ENCODE results near the gene BSPRY.
A peak's percentile ranks its signal among the peaks of the same experiment; 100 is the strongest.
"Not testable (repeated sequence)": the region's sequence is repeated elsewhere in the genome, so short reads cannot be mapped to it uniquely, and the experiment has no call there.

BSPRY gene

DNA sequence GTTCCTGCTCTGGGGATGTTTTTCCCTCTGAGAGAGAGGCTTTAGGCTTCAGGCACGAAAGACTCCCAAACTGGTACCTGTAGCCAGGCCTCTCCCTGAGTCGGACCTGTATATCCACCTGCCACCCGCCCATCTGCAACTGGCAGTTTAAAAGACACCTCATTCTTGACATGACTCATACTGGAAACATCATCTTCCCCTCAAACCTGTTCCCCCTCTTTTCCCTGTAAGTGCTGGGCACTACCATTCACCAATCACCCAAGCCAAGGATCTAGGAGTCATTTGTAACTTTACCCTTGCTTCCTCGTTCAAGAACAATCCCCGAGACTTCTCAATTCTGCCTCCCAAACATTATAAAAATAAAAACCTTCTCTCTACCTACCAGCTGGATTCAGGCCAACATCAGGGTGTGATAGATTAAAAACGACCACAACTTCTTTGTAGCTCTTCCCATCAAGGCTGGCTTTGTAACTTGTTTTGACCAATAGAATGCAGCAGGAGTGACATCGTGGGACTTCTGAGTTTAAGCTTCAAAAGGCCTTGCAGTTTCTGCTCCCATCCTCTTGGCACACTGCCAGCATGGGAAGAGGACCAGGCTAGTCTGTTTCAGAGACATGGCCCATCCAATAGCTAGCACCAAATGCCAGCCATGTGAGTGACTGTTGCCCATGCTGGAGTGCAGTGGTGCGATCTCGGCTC lies 7.5 kb upstream of the BSPRY start:
- DNase-seq (ENCODE audit: low spot score): no peak

DNA sequence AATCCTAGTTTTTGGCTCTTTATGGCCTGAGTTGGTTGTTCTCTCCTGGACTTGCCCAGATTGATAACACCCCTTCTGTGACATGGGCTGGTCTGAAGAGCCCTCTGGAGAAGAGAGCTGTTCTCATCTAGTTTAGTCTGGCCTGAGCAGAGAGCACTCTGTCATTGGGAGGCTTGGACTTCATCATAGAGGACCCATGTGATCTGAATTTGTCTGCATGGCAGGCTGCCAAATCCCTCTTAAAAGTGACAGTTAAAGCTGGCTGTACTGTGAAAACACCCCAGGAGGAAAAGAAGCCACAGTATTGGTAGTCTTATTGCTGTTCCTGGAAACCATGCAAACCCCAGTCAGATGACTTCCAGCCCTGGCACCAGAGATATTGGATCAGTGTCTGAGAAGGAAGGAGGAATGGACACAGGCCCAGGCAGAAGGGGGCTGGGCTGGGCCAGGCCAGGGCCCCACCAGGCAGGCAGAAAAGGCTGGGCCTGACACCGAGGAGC lies 5.6 kb upstream of the BSPRY start:
- no peak for DNase-seq (ENCODE audit: low spot score)

DNA sequence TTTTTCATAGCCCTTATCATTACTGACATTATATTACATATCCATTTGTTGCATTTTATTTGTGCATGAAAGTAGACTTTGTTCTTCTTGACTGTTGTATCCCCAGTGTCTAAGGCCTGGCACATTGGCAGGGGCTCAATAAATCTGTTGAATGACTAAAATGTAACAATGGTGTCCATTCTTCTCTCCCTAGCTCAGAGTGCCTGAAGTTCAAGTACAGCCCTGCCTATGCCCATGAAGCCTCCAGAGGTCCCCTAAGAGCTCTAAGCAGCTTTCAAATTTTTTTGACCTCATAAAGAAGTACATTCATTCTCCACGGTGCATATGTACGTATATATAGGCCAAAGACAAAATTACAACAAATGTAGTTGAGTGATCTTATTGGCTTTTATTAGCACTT lies 4.2 kb upstream of the BSPRY start:
- DNase-seq (ENCODE audit: low spot score): no peak

DNA sequence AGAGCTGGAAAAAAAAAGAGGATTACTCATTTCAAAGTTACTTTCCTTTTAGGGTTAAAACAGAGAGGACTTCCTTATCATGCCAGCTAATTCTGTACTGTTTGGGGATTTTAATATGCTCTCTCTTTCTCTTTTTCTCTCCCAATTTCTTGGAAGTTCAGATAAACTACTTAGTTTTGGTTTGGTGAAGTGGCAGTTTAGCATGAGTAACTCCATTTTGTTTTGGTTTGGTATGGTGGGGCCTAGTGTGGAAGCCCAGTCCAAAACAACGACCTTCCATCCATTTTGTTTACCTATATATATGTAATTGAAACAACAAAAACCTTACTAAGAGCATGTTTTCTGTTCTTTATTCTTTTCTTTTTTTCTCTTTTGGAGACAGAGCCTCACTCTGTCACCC lies 3.7 kb upstream of the BSPRY start:
- DNase-seq (ENCODE audit: low spot score): no peak

DNA sequence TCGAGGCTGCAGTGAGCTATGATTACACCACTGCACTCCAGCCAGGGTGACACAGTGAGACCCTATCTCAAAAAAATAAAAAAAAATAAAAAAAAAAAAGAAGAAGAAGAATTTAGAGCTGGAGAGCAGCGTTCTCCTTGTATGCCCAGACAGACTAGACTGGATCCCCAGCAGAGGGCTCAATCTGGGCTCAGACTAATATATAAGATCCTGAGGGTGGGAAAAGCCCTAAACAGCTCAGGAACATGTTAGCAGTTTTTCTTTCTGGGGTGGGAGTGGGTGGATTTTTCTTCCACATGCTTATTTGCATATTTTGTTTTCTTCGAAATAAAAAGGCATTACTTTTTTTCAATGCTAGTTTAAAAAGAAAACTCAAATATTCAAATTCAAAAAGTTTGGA lies 904 bp upstream of the BSPRY start:
- DNase-seq (ENCODE audit: low spot score): no peak

DNA sequence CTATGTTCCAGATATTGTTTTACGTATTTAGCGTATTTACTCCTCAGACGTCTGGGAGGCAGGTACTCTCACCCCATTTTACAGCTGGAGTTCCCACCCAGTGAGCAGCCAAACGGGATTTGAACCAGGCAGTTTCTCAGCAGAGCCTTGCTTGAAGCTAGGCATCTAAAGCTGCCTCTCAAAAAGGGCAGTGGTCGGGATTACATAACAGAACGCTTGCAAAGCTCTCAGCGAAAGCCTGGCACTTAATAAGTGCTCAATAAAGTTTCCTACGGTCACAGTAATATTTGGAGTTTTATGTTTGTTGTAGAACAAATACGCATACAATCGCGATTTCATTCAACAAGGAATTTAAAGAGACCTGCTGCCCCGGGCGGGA lies 286 bp upstream of the BSPRY start:
- DNase-seq (ENCODE audit: low spot score): no peak

DNA sequence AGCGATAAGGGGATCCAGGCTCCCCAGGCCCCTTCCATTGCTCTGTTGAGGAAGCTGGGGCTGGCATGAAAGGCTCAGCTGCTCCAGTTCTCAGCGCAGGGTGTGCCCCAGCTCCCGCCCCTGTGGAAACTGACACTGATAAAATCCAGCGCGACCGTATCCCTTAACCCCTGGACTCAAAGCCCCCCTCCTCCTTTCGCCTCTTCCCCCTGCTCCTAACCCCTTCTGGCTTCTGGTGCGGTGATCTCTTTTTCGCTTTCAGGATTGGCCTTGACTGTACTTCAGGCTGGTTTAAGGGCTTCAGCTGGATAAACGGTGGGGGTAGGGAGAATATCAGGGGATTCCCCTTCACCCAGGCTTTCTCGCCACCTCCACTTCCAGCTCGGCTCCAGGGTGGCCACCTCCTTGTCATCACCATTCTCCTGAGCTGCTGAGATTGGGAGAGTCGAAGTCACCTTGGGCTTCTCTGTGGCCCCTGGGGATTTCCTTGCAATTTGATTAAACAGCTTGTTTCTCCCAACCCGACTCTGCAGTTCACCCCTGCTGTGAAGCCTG lies 843 bp downstream of the BSPRY start:
- DNase-seq (ENCODE audit: low spot score): no peak

DNA sequence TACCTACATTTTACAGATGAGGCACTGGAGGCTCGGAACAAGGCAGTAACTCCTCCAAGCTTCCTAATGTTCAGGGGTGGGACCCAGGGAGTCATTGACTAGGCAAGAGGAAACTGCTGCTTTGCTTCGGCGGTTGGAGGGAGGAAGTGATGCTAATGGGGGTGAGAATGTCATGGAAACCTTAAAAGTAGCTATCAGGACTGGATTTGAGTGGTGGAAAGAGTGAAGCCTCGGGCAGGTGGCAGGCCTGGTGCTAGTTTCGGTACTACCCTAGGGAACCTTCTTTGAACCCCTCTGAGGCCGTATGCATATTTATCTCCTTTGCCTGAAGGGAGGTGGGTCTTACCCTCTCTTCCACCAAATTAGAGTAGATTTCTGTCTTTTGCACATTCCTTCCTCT lies 1.6 kb downstream of the BSPRY start:
- peak; percentile 30 for DNase-seq (ENCODE audit: low spot score)

DNA sequence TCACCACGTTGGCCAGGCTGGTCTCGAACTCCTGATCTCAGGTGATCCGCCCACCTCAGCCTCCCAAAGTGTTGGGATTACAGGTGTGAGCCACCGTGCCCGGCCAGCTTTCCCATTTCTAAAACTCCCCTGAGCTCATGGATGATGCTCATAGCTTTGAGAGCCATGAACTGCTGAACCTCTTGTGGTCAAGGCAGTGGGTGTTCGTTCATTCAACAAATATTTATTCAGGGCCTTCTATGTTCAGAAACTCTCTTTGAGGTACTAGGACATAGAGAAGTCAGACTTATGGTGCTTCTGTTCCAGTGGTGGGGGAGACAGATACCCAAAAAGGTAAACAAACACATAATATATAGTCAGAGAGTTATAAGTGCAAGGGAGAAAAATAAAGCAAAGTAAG lies 2.7 kb downstream of the BSPRY start:
- no peak for DNase-seq (ENCODE audit: low spot score)

DNA sequence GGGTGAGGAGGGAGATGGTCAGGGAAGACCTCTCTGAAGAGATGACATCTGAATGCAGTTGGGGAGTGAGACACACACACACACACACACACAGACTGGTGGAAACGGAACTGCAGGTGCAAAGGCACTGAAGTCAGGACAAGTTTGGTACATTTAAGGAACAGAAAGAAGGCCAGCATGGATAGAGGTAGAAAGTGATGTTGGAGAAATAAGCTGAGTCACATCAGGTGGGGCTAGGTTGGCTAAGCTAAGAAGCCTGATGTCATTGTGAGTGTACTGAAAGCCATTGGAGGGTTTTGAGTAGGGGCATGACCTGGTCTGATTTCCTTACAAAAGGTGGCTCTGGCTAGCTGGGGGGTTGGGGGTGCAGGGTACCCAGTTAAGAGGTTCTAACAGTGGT lies 3.1 kb downstream of the BSPRY start:
- no peak for DNase-seq (ENCODE audit: low spot score)

DNA sequence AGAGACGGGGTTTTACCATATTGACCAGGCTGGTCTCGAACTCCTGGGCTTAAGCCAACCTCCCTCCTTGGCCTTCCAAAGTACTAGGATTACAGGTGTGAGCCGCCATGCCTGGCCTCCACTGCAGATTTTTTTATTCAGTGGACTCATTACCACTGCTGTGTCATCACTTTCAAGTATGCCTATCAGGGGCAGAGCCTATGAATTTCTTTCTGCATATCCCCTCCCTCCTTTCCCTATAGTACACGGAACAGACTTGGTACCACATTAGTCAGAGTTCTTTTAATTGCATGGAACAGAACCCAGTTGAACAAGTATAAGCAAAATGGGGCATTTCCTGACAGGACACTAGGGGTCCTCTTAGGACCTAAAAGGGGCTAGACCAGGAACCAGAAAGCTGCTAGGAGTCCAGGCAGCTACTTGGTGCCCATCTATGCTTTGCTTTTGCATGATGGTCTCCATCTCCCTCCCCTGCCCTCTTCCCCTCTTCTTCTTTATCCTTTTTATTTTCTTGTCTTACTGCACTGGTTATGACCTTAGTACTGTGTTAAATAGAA lies 5.8 kb downstream of the BSPRY start:
- DNase-seq (ENCODE audit: low spot score): no peak

DNA sequence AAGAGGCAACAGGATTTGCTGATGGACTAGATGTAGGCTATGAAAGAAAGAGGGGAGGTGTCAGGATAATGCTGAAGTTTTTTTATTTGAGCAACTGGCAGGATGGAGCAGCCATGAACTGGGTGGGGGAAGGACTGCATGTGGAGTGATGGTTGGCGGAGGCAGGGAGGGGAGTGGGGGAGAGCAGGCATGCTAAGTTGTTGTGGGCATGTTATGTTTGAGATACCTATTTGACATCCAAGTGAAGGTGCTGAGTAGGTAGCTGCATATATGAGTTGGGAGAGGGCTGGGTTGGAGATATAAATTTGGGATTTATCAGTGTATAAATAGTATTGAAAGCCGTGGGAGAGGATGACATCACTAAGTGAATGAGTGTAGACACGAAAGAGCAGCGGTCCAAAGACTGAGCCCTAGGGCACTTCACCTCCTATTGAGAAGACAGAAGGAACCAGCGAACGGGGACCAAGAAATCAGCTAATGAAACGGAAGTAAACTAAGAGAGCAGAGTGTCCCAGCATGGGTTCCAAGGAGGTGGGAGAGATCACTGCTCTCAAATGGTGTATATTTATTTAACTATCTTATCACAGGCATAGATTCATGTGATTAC lies 7.4 kb downstream of the BSPRY start:
- DNase-seq (ENCODE audit: low spot score): no peak

DNA sequence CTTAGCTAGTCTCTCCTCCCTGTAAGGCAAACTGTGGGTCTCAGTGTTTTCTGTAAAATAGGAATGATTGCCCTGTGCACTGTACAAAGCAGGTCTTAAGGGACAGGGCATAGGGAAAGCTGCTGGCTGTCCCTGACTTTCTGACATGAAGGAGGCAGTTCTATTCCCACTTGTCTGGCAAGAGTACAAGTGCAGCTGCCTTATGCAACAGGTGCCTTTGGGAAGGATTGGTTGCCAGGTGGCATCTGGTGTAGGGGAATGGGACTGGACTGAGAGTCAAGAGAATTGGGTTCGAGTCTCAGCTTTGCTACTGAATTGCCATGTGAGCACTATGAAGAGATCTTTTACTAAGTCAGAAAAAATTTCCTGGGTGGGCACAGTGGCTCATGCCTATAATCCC lies 10.0 kb downstream of the BSPRY start:
- DNase-seq (ENCODE audit: low spot score): no peak

DNA sequence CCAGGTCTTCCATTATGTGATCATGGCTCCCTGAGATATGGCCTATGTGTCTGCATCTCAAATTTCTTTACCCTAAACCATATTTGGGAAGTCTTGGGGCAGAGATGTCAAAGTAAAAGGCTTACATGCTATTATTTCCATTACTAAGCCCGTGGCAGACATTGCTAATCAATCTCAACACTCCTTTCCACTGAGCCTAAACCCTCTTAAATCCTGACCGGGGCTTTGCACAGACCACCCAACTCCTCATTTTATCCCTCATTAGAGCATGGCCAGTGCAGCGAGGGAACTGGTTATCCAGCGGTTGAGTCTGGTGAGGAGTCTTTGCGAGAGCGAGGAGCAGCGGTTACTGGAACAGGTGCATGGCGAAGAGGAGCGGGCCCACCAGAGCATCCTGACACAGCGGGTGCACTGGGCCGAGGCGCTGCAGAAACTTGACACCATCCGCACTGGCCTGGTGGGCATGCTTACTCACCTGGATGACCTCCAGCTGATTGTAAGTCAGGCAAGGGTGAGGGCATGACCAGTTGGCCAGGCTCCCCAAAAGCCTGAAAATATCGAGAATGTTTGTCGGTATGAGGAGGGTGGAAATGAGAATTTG lies 11.0 kb downstream of the BSPRY start:
- no peak for DNase-seq (ENCODE audit: low spot score)

DNA sequence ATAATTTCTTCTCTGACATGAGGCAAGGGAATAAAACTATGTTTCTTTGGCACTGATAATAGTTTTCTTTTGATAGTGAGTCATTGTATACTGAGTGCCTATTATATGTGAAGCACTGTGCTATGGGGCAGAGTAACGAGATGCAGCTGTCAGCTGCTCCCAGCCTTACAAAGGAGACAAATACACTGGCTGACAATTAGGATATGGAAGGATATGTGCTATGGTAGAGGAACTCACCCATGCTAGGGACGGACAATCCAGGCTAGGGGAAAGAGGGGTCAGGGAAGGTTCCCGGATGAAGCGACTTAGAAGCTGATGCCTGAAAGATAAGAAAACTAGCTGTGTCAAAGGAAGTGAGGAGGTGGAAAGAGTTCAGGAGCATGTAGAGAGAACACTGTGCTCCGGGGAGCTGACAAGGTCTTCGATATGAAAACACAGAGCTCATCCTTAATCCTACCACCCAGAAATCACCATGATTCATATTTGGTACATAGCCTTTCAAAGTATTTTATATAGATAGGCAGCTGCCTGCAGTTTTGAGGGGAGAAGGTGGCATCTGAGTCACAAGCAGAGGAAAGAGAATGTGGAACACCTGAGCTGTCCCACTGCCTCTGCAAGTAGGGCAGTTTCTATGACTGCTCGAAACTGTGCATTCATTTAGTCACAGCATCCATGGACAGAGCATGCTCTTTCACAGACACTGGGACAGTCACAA lies 12.1 kb downstream of the BSPRY start:
- DNase-seq (ENCODE audit: low spot score): no peak

DNA sequence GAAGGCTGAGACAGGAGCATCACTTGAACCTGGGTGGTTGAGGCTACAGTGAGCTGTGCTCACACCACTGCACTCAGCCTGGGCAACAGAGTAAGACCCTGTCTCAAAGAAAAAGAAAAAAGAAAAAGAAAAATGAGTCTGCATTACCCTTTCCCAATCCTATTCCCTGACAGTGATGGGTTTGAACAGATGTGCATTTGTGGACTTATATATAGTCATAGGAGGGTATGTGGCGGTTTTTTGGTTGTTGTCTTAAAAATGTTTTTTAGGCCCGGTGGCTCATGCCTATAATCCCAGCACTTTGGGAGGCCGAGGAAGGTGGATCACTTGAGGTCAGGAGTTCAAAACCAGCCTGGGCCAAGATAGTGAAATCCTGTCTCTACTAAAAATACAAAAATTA lies 14.0 kb downstream of the BSPRY start:
- no peak for DNase-seq (ENCODE audit: low spot score)

DNA sequence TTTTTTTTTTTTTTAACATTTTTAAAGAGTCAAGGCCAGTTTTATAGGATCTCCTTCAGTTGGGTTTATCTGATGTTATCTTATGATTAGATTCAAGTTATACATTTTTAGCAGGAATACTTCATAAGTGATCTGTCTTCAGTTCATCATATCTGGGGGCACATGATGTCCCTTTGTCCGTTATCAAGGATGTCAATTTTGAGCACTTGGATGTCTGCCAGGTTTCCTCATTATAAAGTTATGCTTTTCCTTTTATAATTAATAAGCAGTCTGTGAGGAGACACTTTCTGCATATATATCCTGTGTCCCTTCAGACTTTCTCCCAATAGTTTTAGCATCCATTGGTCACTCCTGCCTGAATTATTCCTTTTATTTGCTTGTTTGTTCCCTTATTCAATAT lies 15.6 kb downstream of the BSPRY start:
- DNase-seq (ENCODE audit: low spot score): no peak

DNA sequence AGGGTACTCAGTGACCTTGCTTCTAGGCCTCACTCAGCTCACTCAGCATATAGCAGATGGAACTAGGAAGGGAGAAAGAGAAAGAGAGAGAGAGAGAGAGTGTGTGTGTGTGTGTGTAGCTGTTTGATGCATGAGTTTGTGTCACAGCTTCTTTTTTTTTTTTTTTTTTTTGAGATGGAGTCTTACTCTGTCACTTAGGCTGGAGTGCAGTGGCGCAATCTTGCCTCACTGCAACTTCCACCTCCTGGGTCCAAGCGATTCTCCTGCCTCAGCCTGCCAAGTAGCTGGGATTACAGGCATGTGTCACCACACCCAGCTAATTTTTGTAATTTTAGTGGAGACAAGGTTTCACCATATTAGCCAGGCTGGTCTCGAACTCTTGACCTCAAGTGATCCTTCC lies 16.3 kb downstream of the BSPRY start:
- not testable (repeated sequence) for DNase-seq (ENCODE audit: low spot score)

DNA sequence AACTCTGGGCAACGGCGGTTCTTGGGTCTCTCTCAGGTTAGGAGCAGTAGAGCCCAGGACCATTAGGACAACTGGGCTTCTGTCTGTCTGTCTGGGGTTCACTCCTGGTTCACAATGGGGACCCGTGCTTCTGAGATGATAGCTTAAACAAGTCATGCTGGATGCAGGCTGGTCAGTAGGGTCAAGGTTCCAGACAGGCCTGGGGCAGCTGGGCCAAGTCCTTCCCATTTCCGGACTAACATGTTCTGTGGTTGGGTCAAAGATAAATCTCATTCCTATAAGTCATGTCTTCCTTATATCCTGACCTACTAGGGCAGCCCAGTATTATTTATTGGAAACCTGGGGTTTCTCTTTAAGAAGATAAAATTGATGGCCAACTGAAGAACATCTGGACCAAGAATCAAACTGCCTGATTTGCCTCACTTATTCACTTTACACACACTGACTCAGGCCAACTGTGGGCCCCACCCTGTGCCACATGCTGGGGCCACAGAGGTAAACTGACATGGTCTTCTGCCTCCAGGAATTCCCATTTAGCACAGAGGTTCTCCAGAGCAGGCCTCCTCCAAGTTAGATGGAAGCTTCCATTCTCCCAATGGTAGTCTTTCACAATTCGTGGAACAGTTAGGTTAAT lies 19.1 kb downstream of the BSPRY start:
- DNase-seq (ENCODE audit: low spot score): no peak

DNA sequence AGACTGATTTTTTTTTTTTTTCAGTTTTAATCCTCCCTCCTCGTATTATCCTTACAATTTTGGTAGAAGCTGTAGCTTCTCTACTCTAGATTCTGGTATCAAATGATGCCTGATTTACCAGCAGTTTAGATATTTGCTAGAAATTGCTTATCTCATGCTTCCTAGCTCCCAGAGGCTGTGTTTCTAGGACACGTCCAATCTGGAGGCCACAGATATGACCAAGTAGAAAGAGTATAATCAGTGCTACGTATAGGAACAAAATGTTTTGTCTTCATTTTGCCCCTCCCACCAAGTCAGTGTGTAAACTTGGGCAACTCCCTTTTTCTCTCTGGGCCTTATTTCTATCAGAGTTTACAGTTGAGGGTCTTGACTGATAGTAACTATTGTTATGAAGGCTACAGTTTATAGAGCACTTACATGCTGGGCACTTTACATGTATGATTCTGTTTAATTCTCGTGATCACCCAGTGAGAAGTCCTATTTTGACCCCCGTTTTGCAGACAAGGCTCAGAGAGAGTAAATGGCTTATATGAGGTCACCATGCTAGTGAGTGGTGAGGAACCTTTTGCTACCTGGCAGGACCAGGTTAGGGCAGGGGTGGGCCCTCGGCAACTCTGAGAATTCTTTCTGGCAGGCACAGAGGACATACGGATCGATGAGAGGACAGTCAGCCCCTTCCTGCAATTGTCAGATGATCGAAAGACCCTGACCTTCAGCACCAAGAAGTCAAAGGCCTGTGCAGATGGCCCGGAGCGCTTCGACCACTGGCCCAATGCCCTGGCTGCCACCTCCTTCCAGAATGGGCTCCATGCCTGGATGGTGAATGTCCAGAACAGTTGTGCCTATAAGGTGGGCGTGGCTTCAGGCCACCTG lies 19.9 kb downstream of the BSPRY start:
- no peak for DNase-seq (ENCODE audit: low spot score)

DNA sequence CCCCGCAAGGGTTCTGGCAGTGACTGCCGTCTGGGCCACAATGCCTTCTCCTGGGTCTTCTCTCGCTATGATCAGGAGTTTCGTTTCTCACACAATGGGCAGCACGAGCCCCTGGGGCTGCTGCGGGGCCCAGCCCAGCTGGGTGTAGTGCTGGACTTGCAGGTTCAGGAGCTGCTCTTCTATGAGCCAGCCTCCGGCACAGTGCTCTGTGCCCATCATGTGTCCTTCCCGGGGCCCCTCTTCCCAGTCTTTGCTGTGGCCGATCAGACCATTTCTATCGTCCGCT lies 20.5 kb downstream of the BSPRY start:
- DNase-seq (ENCODE audit: low spot score): no peak

Data from germinal center (tissue), 1 donor.